Dedifferentiated amniotic fluid mesenchymal stem cell (primary cell): Measurements from ENCODE around the gene DRAP1.
A peak's percentile ranks its signal among the peaks of the same experiment; 100 is the strongest.

Source experiments
- DNase-seq: peaks from one replicate; pipeline ENCODE4 v3.0.0-alpha.2; 2016; ENCODE audit errors: extremely low spot score

Gene DRAP1

DNA sequence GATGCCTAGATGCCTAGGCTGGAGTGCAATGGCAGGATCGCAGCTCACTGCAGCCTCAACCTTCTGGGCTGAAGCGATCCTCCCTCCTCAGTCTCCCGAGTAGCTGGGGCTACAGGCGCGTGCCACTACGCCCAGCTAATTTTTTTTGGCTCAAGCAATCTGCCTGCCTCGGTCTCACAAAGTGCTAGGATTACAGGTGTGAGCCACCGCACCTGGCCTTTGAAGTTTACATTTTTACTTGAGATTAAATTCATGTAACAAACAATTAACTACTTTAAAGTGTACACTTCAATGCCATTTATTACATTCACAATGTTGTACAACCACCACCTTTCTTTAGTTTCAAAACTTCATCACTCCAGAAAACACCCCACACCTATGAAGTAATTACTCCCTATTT, 15.5 kb upstream of the DRAP1 start:
- DNase-seq = no peak

DNA sequence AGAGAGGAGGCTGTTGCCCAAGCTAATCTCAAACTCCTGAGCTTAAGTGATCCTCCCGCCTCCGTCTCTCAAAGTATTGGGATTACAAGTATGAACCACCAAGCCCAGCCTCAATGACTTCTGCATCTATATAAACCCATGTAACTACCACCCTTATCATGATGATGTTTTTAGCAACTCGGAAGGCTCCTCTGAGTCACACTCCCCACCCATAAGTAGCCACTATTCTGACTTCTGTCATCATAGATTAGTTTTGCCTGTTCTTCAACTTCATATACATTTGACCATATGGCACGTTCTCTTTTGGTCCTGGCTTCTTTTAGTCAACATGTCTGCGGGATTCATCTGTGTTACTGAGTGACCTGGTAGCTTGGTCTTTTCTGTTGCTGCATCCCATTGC, 12.6 kb upstream of the DRAP1 start:
- DNase-seq = no peak

DNA sequence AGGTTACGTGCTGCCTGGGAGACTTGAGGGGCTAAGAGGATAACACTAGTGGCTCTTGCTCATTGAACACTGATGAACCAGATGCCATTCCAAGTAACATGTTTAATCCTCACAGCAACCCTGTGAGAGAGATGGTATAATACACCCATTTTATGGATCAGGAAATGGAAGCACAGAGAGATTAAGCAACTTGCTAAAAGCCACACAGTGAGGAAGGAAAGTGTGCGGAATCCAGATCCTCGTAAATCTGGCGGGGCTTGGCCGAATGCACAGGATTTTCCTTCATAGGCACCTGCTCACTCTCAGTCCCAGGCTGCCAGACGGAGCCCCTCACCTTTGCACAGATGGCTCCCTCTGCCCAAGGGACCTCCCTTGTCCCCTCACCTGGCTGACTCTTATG, 11.3 kb upstream of the DRAP1 start:
- DNase-seq = no peak

DNA sequence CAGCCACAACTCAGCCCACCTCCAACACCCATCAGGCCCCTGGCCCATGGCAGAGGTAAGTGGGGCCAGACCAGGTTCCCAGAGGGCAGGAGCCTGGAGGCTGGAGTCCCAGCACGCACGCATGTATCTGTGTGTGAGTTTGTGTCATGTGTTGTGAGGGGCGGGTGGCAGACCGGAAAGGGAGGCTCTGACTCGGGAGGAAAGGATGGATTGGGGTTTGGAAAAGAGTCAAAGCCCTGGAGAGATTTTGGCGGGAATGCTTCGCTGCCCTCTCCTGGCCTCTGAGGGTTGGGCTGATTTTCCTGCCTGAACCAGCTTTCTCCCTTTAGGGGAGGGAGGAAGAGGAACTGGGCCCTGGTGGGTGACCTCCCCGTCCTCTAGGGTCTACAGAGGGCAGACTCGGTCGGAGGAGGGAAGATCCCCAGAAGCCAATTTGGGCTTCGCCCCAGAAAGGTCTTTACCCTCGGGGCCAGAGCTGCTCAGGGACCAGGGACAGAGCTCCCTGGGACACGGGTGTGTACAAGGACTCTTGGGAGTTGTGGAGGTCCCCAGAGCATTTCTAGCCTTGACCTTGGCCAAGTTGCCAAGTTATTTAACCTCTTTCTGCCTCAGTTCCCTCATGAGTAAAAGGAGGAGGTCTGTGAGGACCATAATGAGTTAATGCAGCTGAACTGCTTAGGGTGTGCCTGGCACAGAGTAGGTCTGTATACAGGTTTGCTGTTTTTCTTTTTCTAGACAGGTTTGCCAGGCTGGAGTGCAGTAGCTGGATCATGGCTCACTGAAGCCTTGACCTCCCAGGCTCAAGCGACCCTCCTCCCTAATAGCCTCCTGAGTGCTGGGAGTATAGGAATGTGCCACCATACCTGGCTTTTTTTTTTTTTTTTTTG, 7.3 kb upstream of the DRAP1 start:
- DNase-seq = peak; percentile 49

DNA sequence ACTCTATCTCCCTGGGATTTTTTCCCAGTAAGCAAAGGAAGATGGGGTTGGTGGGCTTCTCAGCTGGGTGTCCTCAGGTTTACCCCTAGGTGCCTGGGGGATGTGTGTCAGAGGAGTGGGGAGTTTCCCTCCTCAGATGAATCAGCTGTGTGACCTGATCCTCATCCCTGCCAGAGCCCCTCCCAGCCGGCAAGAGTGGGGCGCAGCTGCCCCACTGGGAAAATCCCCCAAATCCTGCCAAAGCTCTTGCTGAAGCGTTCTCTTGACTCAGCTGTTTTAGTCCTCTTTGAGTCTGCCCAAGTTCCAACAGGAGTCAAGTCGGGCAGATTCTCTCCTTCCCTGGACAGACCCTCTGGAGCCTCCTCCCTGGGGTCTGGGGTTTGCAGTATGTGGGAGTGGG, 6.4 kb upstream of the DRAP1 start:
- DNase-seq = no peak

DNA sequence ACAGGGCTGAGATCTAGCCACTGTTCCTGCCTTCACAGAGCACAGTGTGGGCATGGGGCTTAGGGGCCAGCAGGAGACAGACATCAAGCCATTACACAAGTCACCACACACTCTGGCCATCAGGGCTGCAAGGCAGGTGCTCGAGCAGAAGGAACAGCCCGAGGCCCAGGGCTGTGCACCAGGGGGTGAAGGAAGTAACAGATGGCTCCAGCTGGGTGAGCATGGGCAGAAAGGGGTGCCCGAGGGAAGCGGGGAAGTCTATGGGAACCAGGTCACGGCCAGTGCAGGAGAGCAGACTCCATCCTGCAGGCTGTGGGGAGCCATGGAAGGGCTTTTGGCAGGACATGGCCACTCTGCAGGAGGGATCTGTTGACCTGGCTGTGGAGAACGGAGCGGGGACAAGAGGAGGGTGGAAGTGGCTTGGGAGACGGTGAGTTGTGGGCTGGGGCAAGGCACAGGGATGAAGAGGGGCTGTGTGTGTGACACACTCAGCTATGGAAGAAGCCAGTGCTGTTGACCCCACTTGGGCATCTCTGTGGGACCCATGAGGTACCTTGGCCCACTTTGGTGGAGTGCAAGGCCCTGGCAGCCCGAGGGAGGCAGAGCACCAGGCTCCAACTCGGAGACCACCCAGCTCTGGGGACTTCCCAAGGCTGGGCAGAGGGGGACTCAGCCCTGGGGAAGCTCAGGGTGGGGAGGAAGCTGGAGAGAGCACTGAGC, 4.0 kb upstream of the DRAP1 start:
- no peak for DNase-seq

DNA sequence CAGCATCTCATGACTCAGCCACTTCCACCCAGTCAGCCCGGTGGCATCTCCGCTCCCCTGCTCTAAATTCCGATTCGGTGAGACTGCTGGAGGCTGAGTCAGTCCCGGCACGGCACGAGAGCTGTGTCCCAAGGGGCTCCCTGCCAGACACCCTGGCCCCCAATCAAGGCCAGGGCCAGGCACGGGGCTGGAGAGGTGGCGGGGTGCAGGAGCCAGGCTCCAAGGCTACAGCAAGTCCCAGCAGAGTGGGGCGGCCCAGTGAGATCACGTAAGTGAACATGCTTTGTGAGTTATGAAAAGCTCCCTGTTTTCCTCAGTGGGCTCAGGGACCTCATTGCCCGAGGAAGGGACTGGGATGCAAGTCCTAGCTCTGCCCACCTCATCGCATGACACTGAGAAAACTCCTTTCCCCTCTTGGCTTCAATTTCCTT, 3.4 kb upstream of the DRAP1 start:
- DNase-seq = peak; percentile 96

DNA sequence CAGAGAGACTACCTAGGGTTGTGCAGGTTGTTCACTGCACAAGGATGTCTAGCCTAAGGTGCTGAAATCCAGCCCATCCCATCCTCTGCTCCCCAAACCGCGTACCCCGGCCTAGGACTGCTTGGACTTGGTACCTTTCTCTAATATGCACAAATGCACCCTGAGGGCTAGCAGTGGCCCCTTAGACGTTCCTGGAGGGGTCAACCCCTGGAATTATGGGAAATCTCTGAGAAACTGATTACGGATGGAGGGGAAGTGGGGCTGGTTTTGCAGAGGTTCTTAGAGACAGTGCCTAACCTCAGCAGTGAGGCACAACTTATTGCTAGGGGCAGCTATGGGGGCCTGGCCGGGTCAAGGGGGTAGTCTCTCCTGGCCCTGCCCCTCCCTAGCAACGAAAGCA, 2.8 kb upstream of the DRAP1 start:
- DNase-seq = no peak

DNA sequence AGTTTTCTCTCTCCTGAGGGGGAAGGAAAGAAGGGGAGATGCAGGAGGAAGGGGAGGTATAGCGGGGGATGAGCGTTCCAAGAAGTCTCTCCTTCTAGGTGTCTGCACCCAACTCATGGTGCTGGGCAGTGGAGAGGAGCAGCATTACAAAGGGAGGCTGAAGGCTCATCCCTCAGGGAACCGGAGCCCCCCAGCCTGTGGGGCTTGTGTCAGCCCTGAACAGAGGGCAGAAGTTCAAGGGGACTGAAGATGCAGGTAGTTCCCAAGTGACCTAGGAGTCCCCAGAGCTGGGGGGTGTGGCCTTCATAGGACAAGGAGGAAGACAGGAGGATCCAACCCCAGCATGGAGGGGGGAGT, 2.2 kb upstream of the DRAP1 start:
- no peak for DNase-seq

DNA sequence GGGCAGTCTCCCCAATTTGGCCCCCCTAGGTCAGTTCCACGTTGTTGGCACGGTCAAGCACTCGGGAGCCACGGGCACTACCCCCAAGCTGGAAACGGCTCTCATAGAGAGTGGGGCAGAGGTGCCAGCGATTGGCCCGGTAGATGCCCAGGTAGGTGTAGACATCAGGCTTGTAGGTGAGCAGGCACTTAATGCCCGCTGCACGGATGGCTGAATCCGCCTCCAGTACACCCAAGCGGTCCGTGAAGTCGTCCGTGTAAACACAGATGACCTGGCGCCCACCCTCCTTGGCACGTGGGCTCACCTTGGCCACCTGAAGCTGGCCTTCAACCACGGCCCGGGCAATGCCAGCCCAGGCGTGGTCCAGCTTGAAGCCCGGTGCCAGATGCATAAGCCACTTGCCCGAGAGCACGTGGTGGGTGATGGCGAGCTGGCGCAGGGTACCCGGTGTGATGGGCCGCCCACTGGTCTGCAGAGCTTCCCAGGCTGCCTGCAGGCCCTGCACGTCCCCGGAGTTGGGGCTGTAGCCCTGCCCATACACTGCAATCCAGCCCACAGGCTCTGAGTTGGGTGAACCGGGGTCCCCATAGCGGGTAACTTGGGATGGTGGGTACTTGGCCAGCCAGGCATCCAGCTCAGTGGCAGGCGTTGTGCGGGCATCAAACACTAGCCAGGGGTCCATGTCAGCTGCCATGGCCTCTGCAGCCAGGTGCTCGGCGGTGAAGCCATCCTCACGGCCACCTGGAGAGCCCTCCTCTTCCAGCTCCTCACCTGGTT, 1.6 kb upstream of the DRAP1 start:
- DNase-seq = no peak

DNA sequence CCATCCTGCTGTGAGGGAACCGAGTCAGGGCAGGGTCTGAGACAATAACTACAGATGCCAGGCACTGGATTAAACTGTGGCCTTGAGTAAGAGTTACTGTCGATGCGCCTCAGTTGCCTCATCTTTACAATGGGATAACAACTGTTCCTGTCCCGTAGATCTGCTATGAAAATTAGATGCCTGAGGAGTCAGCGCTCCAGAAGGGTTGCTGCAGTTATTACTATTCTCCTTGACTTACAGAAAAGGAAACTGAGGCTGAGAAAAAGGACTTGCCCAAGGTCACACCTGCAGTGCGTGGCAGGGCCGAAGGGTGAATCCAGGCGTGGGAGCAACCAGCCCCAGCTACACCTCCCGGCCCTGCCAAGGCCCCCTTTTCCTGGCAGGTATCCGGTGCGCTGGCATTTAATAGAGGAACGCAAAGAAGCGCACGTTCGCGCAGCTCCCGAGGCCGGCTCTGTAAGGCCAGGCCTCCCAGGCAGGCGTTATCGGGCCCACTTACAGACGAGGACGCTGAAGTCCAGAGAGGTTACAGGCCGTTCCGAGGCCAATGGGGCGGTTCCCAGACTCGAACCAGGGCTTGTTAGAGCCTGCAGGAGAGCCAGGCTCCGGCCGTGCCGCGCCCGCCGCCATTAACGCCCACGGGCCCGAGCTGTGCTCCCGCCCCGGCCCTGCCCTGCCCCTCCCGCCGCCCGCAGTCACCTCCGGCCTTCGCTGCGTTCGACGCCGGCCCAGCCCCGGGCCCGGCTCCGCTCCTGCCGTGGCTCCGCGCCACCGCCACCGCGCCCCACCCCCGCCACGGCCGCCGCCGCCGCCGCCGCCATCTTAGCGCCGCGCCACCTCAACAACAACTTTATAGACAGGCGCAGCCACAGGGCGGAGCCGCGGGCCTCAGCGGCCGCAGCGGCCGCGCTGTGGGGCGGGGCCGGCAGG, 750 bp upstream of the DRAP1 start, which contains the start of gene C11orf68:
C11orf68 (minus strand) TSS at position 852 of the 930 bp plus-strand sequence; CDS start at position 821, 31 bp downstream.
- DNase-seq = no peak

DNA sequence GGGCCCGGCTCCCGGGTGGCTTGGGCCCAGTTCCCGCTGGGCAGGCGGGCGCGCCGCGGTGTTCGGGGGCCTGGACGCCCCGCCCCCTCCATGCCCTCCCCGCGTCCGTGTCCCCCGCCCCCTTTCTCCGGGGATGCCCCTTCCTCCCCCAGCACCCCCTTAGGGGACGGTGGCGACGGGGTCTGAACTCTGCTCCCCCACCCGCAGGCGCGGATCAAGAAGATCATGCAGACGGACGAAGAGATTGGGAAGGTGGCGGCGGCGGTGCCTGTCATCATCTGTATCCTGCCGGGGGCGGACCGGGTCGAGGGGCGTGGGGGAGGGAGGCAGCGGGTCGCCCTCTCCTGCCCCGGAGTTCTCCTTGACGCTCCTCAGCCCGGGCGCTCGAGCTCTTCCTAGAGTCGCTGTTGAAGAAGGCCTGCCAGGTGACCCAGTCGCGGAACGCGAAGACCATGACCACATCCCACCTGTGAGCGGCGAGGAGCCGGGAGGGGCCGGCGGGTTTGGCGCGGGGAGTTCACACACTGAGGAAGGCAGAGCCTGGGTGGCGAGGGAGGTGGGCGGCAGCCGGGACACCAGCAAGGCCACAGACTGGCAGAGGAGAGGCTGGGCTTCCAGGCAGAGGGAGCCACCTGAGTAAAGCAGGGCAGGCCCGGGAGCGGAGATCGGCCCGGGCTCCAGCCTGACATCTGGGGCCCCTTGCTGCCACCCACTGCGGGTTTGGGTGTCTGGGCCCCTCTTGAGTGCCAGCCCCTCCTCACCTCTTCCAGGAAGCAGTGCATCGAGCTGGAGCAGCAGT, 546 bp downstream of the DRAP1 start:
- DNase-seq = no peak

DNA sequence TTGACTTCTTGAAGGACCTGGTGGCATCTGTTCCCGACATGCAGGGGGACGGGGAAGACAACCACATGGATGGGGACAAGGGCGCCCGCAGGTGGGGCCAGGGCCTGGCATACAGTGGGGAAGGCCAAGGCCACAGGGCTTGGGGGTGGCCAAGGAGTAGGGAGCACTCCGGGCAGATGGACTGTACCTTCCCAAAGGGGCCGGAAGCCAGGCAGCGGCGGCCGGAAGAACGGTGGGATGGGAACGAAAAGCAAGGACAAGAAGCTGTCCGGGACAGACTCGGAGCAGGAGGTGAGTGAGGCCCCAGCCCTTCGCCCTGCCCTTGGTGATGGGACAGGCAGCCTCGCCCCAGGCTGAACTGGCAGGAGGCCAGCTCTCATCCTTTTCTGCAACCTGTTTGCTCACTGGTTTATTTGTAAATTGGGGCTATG, 1.2 kb downstream of the DRAP1 start:
- DNase-seq = no peak

DNA sequence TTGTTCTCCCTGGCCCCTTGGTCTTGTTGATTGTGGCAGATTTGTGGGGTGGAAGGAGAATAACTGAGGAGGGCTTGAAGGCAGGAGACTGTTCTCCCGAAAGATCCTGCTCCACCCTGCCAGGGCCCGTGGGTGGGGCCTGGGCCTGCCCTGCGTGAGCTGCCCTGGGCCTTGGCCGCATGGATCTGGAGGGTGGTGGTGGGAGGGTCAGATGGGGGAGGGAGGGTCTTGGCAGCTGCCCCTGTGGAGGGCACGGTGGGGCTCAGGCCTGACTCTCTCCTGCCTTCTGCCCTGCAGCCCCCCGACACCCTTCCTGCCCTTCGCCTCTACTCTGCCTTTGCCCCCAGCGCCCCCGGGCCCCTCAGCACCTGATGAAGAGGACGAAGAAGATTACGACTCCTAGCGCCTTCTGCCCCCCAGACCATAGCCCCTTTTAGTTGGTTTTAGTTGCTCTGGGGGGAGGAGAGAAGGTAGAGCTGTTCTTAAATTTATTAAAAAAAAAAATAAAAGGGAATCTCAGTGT, 1.9 kb downstream of the DRAP1 start:
- DNase-seq = no peak

DNA sequence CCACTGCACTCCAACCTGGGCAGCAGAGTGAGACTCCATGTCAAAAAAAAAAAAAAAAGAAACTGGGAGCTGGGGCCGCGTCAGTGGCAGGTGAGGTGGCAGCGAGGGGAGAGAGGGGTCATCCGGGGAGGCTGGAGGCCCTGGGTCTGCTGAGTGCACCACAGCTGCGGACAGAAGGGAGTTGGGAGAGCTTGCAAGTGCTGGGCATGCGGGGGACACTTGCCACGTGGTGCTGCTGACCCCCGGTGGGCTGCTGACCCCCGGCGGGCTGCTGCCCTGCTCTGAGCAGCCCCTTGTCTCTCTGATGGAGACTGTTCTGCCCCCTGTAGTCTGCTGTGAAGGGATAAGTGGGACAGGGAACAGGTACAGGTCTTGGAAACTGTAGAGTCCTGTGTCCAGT, 2.6 kb downstream of the DRAP1 start:
- no peak for DNase-seq

DNA sequence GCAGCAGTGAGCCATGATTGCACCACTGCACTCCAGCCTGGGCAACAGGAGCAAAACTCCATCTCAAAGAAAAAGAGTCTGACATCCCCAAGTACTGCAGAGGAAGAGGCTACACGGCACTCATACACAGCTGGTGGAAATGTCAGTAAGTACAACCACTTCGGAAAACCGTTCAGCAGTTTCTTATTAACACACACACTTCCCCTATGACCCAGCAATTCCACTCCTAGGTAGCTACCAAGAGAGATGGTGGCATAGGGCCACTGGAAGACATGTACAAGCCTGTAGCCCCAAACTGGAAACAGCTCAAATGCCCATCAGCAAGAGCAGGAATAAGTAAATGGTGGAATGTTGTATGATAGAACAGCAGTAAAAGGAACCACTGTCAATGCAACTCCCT, 3.3 kb downstream of the DRAP1 start:
- DNase-seq = no peak

DNA sequence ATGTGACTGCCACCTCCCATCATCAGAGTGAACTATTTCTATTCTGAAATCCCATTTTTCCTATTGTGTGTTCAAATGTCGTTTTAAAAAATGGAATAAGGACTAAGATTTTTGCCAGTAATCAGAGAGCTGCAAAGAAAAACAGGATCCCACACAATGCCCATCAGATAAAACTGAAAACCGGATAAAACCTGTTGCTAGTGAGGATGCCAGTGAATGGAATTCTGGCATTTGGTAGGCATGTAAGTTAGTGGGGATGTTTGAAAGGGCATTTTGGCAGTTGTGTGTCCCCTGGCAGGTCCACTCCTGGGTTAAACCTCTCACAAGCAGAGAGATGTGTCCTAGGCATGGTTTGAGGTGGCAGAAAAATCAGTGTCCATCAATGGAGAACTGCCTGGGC, 6.2 kb downstream of the DRAP1 start:
- DNase-seq = no peak

DNA sequence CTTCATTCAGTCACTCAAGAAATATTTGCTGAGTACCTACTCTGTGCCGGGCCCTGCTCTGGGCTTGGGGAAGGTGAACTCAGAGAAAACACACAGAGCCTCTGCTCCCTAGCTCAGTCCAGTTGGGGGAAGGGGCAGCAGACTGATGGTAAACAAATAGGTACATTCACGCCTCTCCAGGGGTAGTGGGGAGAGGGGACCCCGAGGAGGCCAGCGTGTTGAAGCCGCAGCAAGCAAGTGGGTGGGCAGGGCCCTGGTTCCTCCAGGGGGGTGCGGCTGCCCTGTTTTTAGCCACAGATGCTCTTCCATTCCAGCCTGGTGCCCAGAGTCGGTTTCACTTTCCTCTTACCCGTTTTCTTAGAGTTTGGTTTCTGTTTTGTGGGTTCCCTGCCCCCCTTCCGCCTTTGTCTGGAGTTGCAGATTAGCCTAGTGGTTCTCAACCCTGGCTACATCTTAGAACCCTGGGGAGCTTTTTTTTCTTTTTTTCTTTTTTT, 8.7 kb downstream of the DRAP1 start:
- DNase-seq = no peak

DNA sequence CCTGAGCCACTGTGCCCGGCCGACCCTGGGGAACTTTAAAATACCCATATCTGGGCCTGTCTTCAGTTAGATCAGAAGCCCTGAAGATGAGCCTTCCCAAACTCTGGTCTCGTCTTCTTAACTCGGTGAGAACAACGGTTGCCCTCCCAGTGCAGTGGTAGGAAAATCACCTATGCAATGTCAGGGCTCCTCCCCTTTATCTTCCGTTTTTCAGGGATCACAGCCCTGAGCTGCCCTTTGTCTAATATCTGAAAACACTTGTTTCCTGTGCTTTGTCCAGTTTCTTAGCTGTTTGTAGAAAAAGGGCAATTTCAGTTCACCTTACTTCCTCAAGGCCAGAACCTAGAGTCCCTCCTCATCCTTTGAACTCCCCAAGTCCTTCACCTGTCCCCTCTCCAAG, 9.4 kb downstream of the DRAP1 start:
- no peak for DNase-seq
